ENCODE results near the gene KCNJ16. TPM values are rescaled to one million over a fixed set of nuclear protein-coding genes. Genes with fewer than 3 reads are reported as not detected.

Gene KCNJ16
- total RNA-seq, 1 donor from 2014 or later, result 0.62 TPM

GRCh38 chr17:70168977-70169708, 94.1 kb downstream of the KCNJ16 start, which contains the start of gene KCNJ2:
Gene KCNJ2 (plus strand): TSS chr17:70169532. CDS start chr17:70175040, 5,508 bp downstream.
- ATAC-seq (peak; percentile 97 to 98), DNase-seq (peak; percentile 95)
- intact Hi-C loops (cut with DNase I), result no loop called here

GRCh38 chr17:70169709-70170597, 94.9 kb downstream of the KCNJ16 start:
- Histone ChIP-seq H3K4me1 (peaks cover 15% of the 10 kb centered on the region), H3K36me3 (peaks cover 7% of the 10 kb centered on the region), H3K4me3 (peak overlapping the region; percentile 73), H3K27ac (peak overlapping the region; percentile 91), H3K27me3 (ENCODE audit: low read depth) (no peaks in the 10 kb centered on the region), H3K9me3 (no peaks in the 10 kb centered on the region)
- TF ChIP-seq CTCF (IDR thresholded peaks at IDR 0.05), result no peak
- ATAC-seq, result peak; percentile 44 to 48
- DNase-seq, result no peak
- intact Hi-C loops (cut with DNase I), result no loop called here

More at GRCh38 chr17:70168977-70169708, 94.1 kb downstream of the KCNJ16 start, which contains the start of gene KCNJ2:
- Histone ChIP-seq H3K9me3 (no peaks in the 10 kb centered on the region), H3K27ac (peak within 1 kb of the TSS; percentile 91), H3K27me3 (ENCODE audit: low read depth) (no peaks in the 10 kb centered on the region), H3K4me1 (peaks cover 15% of the 10 kb centered on the region), H3K36me3 (no peaks in the 10 kb centered on the region), H3K4me3 (peak within 1 kb of the TSS; percentile 73)
- TF ChIP-seq CTCF (IDR thresholded peaks at IDR 0.05), result no peak

GRCh38 chr17:70171159-70171558, 96.1 kb downstream of the KCNJ16 start:
- TF ChIP-seq CTCF (IDR thresholded peaks at IDR 0.05), result no peak
- intact Hi-C loops (cut with DNase I), result no loop called here
- Histone ChIP-seq H3K27ac (no peak overlapping the region), H3K4me3 (peak overlapping the region; percentile 73), H3K27me3 (ENCODE audit: low read depth) (no peaks in the 10 kb centered on the region), H3K9me3 (no peaks in the 10 kb centered on the region), H3K4me1 (peaks cover 15% of the 10 kb centered on the region), H3K36me3 (peaks cover 19% of the 10 kb centered on the region)
- ATAC-seq, result no peak
- DNase-seq, result no peak

GRCh38 chr17:70172449-70172848, 97.4 kb downstream of the KCNJ16 start:
- no peak overlapping the region for H3K4me3 ChIP-seq

More at GRCh38 chr17:70172449-70172848, 97.4 kb downstream of the KCNJ16 start:
- H3K4me1 ChIP-seq, result peaks cover 15% of the 10 kb centered on the region
- H3K27ac ChIP-seq, result no peak overlapping the region
- ATAC-seq, result no peak
- no peak for DNase-seq
- peaks cover 21% of the 10 kb centered on the region for H3K36me3 ChIP-seq
- no peak for TF ChIP-seq CTCF (IDR thresholded peaks at IDR 0.05)
- intact Hi-C loops (cut with DNase I), result no loop called here
- no peaks in the 10 kb centered on the region for H3K27me3 ChIP-seq (ENCODE audit: low read depth)
- no peaks in the 10 kb centered on the region for H3K9me3 ChIP-seq

Data from lower lobe of right lung (tissue), 2 donors.